Measurements from ENCODE around the gene SPTBN2.
A peak's percentile ranks its signal among the peaks of the same experiment; 100 is the strongest.

The SPTBN2 gene

DNA sequence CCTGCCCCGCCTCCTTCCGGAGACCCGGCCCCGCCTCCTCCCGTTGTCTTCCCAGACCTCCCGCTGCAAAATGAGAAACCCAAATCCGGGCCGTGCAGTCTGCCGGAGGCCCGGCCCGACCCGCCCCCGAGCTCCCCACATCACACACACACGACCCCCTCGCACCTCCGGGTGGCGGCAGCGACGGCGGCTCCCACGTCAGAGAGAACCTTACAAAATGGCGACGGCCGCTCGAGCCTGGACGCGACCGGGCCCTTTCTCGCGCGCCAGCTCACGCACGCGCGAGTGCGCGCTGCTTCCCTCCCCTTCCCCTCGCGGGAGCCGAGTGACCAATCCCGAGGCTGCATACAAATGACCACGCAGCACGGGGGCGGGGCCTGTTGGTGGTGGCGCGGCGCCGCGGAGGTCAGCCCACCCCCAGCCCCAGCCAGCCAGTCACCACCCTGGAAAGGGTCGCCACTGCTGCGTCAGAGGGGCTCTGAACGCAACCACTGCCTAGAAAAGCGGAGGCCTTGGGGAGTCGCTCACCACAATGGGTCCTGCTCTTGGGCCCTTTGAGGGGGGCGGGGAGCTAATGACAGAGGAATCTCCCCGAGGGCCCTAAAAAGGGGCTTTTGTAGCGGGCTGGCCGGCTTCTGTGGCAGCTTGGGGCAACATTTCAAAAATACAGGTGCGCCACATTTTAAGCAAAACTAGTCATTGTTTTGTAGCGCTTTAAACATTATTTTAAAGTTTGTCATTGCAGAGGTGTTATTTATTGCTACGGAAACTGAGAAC, 51.2 kb downstream of the SPTBN2 start, which contains the start of gene RBM4B:
Gene RBM4B, minus strand, starts transcription at position 289 of the 777 bp plus-strand sequence. CDS start 808 bp downstream, outside the sequence.
- TF ChIP-seq, protein P1, sequence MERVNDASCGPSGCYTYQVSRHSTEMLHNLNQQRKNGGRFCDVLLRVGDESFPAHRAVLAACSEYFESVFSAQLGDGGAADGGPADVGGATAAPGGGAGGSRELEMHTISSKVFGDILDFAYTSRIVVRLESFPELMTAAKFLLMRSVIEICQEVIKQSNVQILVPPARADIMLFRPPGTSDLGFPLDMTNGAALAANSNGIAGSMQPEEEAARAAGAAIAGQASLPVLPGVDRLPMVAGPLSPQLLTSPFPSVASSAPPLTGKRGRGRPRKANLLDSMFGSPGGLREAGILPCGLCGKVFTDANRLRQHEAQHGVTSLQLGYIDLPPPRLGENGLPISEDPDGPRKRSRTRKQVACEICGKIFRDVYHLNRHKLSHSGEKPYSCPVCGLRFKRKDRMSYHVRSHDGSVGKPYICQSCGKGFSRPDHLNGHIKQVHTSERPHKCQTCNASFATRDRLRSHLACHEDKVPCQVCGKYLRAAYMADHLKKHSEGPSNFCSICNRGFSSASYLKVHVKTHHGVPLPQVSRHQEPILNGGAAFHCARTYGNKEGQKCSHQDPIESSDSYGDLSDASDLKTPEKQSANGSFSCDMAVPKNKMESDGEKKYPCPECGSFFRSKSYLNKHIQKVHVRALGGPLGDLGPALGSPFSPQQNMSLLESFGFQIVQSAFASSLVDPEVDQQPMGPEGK (CRISPR knock-in tag; IDR thresholded peaks at IDR 0.05; ENCODE audit: borderline replicate concordance), result no peak
- TF ChIP-seq ISL1 (CRISPR knock-in tag; IDR thresholded peaks at IDR 0.05) (no peak), ZFP3 (CRISPR knock-in tag; IDR thresholded peaks at IDR 0.05) (0 out of 2 replicates have a peak, but pooled peaks have one; percentile 48)
- ATAC-seq, result peak; percentile 94

- no peak for TF ChIP-seq TSHZ2 (CRISPR knock-in tag; IDR thresholded peaks at IDR 0.05)
- TF ChIP-seq ISL1 (CRISPR knock-in tag; IDR thresholded peaks at IDR 0.05), result no peak
- no peak for TF ChIP-seq ESRRG (CRISPR knock-in tag; IDR thresholded peaks at IDR 0.05)
- TF ChIP-seq ZFP30 (CRISPR knock-in tag; IDR thresholded peaks at IDR 0.05), result no peak
- no peak; the same call in 2 of the 3 replicates for ATAC-seq
These were observed 52.0 kb downstream of the SPTBN2 start for GRCh38 chr11:66676931-66677598.

- TF ChIP-seq GLIS3 (CRISPR knock-in tag; IDR thresholded peaks at IDR 0.05), result no peak
- TF ChIP-seq TSHZ2 (CRISPR knock-in tag; IDR thresholded peaks at IDR 0.05), result no peak
- TF ChIP-seq OSR1 (CRISPR knock-in tag; IDR thresholded peaks at IDR 0.05), result no peak
- TF ChIP-seq ZNF70 (CRISPR knock-in tag; IDR thresholded peaks at IDR 0.05), result no peak
- TF ChIP-seq SNAI2 (CRISPR knock-in tag; IDR thresholded peaks at IDR 0.05), result no peak
- no peak for TF ChIP-seq TOX (CRISPR knock-in tag; IDR thresholded peaks at IDR 0.05; ENCODE audit: borderline replicate concordance)
- no peak for TF ChIP-seq ARNTL (CRISPR knock-in tag; IDR thresholded peaks at IDR 0.05; ENCODE audit: borderline replicate concordance, low read depth)
These were observed 52.6 kb downstream of the SPTBN2 start for GRCh38 chr11:66676282-66676919.

GRCh38 chr11:66674964-66675602, 53.9 kb downstream of the SPTBN2 start:
- TF ChIP-seq TSHZ2 (CRISPR knock-in tag; IDR thresholded peaks at IDR 0.05), result no peak
- TF ChIP-seq ZFP30 (CRISPR knock-in tag; IDR thresholded peaks at IDR 0.05), result no peak
- no peak for TF ChIP-seq ZC3H10 (CRISPR knock-in tag; IDR thresholded peaks at IDR 0.05)
- no peak for TF ChIP-seq ARNTL (CRISPR knock-in tag; IDR thresholded peaks at IDR 0.05; ENCODE audit: borderline replicate concordance, low read depth)
- TF ChIP-seq ESRRG (CRISPR knock-in tag; IDR thresholded peaks at IDR 0.05), result no peak
- TF ChIP-seq, protein P2, sequence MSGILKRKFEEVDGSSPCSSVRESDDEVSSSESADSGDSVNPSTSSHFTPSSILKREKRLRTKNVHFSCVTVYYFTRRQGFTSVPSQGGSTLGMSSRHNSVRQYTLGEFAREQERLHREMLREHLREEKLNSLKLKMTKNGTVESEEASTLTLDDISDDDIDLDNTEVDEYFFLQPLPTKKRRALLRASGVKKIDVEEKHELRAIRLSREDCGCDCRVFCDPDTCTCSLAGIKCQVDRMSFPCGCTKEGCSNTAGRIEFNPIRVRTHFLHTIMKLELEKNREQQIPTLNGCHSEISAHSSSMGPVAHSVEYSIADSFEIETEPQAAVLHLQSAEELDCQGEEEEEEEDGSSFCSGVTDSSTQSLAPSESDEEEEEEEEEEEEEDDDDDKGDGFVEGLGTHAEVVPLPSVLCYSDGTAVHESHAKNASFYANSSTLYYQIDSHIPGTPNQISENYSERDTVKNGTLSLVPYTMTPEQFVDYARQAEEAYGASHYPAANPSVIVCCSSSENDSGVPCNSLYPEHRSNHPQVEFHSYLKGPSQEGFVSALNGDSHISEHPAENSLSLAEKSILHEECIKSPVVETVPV (CRISPR knock-in tag; IDR thresholded peaks at IDR 0.05), result no peak
- no peak for TF ChIP-seq RARB (CRISPR knock-in tag; IDR thresholded peaks at IDR 0.05)
- no peak for TF ChIP-seq PPARA (CRISPR knock-in tag; IDR thresholded peaks at IDR 0.05; ENCODE audit: borderline replicate concordance)
- TF ChIP-seq CSDC2 (CRISPR knock-in tag; IDR thresholded peaks at IDR 0.05), result no peak
- TF ChIP-seq SNAI2 (CRISPR knock-in tag; IDR thresholded peaks at IDR 0.05), result no peak
- TF ChIP-seq TCF4 (CRISPR knock-in tag; IDR thresholded peaks at IDR 0.05; ENCODE audit: borderline replicate concordance), result no peak
- no peak for ATAC-seq

More at GRCh38 chr11:66676282-66676919, 52.6 kb downstream of the SPTBN2 start:
- ATAC-seq, result no peak
